ENCODE results near the gene NPIPB12.
"Not testable (repeated sequence)": the region's sequence is repeated elsewhere in the genome, so short reads cannot be mapped to it uniquely, and the experiment has no call there.

NPIPB12 gene

DNA sequence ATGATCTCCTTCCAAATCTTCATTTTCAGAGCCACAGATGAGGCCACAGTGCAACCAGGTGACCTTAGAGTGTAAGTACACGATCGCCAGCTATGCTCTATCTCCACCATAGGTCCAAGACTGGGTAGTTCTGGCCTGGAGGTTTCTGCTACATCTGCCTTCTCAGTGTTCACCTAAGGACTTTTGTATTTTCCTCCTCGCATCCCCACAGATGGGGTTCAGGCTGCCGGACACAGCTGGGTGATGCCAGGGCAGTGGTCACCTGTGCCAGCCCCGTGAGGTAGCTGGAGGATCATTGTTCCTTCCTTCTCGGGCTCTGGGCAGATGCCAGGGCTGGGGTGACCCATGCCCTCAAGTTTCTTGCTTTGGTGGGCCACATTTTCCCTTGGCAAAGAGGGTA lies at the start of gene NPIPB12:
TSS of gene NPIPB12 (minus strand) at position 101 of the 400 bp plus-strand sequence.
- not testable (repeated sequence) for DNase-seq (ENCODE audit: low read depth)

DNA sequence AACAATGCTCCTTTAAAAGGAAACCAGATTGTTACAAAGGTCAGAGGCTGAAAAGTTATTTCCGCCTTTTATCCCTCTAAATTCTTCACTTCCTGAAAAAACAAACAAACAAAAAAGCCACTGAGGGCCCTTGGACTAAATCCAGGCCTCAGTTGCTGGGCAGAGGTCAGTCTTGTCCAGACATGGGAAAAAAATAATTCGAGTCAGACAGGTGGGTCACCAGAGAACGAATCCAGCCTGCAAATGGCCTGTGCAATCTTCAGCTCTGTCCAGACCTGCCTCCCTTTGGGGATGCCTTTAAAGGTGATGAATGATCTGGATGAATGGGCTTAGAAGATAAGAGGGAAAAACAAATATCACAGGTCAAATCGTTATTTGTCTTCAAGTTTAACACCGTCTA lies 15.3 kb upstream of the NPIPB12 start:
- not testable (repeated sequence) for DNase-seq (ENCODE audit: low read depth)

DNA sequence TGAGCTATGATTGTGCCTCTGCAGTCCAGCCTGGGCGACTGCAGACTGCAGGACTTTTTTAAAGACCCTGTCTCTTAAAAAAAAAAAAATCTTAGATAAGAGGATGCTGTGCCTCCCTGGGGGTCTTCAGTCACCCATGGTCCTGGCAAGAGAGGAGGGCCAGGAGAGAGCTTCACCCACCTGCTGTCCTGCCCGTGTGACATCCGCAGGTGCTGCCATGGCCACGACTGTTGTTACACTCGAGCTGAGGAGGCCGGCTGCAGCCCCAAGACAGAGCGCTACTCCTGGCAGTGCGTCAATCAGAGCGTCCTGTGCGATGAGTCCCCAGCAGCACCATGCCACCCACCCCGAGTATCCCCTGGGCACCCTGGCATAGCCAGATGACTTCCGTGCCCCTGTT lies 23.9 kb downstream of the NPIPB12 start:
- DNase-seq (ENCODE audit: low read depth), result not testable (repeated sequence)

DNA sequence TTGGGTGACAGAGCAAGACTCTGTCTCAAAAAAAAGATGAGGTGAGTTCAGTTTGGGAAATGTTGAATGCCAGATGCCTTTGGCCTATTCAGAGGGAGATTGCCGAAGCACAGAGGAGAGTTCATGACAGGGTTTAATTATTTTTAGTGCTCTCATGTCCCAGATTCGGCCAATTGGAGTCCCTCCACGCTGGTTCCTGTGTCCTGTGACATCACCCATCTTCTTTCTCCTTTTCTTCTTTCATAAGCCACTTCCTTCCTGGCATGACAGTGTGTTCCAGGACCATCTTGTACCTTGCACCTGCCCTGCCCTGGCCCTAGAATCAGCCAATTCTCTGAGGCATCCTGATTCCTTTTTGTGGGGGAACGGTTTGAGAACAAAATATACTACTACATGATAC lies 34.1 kb downstream of the NPIPB12 start:
- DNase-seq (ENCODE audit: low read depth), result not testable (repeated sequence)

DNA sequence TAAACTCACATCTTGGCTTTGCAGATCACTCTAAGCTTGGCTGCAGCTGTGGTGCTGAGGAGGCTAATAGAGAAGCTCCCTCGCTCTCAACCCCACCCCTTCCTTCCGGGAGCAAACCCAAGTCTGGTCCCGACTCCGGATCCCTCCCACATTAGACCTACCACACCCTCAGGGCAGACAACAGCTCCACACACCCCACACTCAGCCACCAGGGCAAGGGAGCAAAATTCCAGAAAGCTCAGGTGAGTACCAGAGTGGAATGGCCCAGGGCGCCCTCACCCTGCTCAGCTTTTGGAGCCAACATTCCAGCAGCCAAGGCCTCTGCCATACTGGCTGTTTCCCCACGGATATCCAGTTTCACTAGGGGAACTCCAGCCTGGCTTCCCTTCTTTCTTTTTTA lies 36.5 kb downstream of the NPIPB12 start:
- DNase-seq (ENCODE audit: low read depth), result not testable (repeated sequence)

DNA sequence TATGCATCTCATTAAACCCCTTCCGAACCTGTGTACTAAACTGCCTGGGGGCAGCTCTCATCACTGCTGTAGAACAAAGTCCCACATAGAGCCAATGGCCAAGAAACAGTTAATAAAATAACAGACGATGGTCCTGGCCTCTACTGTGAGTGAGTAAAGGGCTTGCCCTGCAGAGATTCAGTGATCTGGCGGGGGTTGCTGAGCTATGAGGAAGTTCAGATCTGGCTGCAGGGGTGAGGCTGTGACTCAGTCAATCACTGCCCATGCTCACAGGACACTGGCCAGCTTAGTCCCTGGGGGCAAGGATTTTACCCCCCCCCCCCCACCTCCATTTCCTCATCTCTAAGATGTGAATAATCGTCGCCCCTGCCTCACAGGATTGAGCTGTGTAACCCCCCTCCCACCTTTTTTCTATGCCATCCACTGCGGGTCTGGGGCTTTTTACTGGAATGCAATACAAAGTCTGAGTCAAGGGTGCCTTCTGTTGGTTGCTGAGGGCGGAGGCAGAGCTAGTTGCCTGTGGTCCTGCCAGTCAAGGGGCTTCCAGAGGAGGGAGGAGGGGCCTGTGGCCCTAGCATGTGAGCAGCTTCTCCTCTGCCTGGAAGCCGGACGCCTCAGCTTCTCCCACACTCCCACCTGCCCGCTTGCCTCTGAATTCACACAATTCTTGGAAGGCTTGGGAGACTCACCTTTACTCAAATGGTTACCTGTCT lies 38.4 kb downstream of the NPIPB12 start:
- not testable (repeated sequence) for DNase-seq (ENCODE audit: low read depth)

DNA sequence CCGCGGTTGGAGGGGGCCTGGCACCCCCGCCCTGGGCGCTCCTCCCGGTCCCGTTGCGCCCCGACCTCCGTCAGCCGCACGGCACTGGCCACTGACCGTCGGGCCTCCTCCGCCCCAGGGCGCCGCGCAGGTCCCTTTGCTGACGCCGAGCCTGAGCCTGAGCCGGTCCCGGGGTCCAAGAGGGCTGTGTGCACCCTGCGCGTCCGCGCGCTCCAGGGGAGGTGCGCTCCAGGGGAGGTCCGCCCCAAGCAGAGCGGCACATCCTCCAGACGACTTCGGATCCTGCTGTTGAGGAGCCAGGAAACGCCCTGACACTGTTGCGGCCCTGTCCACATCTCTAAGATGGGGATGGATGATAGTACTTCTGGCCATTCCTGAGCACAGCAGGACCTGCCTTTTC lies 39.3 kb downstream of the NPIPB12 start:
- not testable (repeated sequence) for DNase-seq (ENCODE audit: low read depth)

DNA sequence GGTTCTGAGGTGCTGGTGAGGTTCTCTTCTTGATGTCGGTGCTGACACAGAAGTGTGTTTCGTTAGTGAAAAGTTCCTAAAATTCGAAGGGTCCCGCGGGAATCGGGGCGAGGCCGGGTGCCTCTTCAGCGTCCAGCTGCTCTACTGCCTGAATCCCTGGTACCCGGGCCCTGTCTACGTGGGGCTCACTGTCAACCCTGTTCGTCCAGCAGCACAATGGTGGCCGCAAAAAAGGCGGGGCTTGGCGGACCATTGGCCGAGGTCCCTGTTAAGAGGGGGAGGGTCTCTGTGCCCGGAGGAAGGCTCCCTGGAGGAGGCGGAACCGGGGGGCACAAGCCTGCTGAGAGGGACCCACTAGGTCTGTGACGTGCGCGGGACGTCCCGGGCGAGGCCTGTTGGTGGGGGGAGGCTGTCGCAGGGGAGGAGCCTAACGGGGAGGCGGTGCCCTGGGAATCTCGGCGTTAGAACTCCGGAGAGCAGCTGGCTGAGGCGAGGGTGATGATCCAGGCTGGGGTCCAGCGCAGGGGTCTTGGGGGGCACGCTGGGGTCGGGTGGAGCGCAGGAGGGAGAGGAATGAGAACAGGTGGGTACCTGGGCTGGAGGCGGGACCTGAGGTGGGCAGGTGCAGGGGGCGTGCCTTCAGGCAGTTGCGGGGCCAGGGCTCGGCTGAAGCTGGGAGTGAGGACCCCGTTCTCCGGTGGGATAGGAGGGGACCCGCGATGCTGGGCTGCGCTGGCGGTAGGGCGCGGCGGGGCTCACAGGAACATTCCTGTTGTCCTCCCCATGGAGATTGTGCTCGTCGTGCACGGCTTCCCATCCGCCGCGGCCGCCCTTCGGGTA lies 40.0 kb downstream of the NPIPB12 start:
- not testable (repeated sequence) for DNase-seq (ENCODE audit: low read depth)

DNA sequence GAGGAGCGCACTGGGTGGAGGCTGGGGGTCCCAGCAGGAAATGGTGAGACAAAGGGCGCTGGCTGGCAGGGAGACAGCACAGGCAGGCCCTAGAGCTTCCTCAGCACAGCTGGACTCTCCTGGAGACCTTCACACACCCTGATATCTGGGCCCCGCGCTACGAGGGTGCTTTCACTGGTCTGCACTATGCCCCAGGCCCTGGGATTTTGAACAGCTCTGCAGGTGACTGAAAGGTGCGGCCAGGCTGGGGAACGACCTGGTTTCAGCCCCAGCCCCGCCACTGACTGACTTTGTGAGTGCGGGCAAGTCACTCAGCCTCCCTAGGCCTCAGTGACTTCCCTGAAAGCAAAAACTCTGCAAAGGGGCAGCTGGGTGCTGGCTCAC lies 45.6 kb downstream of the NPIPB12 start:
- not testable (repeated sequence) for DNase-seq (ENCODE audit: low read depth)

DNA sequence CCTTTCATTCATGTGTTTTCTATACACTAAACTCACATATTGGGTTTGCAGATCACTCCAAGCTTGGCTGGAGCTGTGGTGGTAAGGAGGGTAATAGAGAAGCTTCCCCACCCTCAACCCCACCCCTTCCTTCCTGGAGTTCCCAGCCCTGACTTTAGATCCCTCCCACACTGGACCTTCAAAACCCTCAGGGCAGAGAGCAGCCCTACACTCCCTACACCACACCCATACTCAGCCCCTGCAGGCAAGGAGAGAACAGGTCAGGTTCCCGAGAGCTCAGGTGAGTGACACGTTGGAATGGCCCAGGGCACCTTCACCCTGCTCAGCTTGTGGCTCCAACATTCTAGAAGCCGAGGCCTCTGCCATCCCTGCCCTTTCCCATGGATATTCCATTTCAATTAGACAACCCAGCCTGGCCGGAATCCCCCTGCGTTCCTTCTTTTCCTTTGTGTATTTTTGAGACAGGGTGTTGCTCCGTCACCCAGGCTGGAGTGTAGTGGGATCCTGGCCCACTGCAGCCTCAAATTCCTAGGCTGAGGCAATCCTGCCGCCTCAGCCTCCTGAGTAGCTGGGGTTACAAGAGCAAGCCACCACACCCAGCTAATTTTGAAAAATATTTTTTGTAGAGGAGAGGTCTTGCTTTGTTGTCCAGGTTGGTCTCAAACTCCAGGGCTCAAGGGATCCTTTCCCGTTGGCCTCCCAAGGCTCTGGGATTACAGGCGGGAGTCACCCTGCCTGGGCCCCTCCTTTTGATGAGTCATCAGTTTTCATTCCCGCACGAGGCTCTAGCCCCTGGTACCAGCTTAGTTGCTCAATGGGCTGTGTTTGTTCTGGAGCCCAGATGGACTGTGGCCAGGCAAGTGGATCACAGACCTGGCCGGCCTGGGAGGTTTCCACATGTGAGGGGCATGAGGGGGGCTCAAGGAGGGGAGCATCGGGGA lies 46.2 kb downstream of the NPIPB12 start, which contains the start of gene SULT1A4:
TSS of gene SULT1A4 (plus strand) at position 208 of the 941 bp plus-strand sequence. CDS start 1,473 bp downstream, outside the sequence.
- DNase-seq (ENCODE audit: low read depth), result not testable (repeated sequence)

DNA sequence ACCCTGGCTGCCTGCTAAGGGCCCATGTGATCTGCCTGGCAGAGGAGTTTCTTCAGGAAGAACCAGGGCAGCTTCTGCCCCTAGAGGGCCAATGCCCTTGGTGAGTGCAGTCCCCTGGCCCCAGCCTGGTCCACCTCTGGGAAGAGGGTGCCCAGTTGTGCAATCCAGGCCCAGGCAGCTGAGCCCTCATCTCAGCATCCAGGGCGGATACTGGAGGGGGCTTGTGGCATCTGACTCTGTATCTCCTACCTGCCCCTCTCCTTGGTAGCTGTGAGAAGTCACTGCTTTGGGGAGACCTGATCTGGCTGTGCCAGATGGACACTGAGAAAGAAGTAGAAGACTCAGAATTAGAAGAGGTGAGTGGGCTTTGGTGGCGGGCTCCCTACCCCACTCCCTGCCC lies 48.5 kb downstream of the NPIPB12 start:
- not testable (repeated sequence) for DNase-seq (ENCODE audit: low read depth)

DNA sequence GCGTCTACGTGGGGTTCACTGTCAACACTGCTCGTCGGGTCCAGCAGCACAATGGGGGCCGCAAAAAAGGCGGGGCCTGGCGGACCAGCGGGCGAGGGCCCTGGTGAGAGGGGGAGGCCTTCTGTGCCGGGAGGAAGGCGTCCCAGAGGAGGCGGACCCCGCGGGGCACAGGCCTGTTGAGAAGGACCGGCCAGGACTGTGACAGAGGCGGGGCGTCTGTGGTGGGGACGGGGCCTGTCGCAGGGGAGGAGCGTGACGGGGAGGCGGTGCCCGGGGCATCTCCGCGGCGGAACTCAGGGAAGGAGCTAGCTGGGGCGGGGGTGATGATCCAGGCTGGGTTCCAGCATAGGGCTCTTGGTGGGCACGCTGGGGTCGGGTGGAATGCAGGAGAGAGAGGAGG lies 51.4 kb downstream of the NPIPB12 start:
- not testable (repeated sequence) for DNase-seq (ENCODE audit: low read depth)

DNA sequence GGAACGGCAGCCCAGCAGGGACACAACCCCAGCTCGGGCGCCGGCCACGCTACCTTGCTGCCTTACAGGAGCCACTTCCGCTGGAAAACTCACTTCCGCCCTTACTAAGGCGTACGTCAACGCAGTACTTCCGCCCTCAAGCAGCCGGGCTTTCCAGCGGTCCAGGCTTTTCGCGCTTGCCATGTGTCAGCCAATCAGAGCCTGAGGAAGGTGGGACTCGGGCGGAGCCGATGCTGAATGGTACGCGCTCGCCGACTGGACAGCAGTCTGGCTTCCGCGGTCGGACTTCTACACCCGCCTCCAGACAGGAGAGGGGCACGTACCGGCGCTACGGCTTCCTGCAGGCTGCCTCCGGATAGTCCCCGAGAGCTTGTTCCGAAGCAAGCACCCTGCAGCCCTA lies 51.9 kb downstream of the NPIPB12 start, which contains the start of the genes BOLA2 and SLX1B:
TSS of gene BOLA2 (minus strand) at position 83 of the 400 bp plus-strand sequence. CDS start 98 bp downstream, outside the sequence.
TSS of gene SLX1B (plus strand) at position 265 of the 400 bp plus-strand sequence.
- DNase-seq (ENCODE audit: low read depth), result not testable (repeated sequence)

DNA sequence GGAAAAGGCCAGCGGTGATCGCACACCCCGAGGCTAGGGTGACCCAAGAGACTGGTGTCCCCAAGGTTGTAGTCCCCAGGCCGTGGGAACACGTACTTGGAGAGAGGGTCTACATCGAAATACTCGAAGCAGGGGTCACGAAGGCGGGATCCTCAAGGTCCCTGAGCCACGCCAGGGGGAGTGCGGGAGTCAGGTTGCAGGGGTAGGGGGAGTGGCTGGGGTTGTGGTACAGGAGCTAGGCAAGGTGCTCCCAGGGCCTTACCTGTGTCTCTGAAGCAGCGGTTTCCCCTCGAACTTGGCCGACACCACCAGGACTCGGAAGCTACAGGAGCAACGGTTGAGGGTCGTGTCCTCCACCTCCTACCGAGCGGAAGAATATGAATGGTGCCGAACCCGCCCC lies 52.5 kb downstream of the NPIPB12 start:
- not testable (repeated sequence) for DNase-seq (ENCODE audit: low read depth)
